ENCODE results near the gene FAM20C.

The FAM20C gene

GRCh38 chr7:297611-298374 lies 105.4 kb downstream of the FAM20C start:
- no peak overlapping the region for H3K4me3 ChIP-seq (ENCODE audit: low read depth in 1 of 2, low read length in 1 of 2)
- no peaks in the 10 kb centered on the region for H3K36me3 ChIP-seq
- no peak for TF ChIP-seq CTCF (IDR thresholded peaks at IDR 0.05)
- H3K27me3 ChIP-seq, result peaks cover 23% of the 10 kb centered on the region
- no peaks in the 10 kb centered on the region for H3K4me1 ChIP-seq (ENCODE audit: control insufficient read depth in 1 of 2, insufficient read depth in 1 of 2, low read depth in 1 of 2, low read length in 1 of 2)
- no peaks in the 10 kb centered on the region for H3K9me3 ChIP-seq
- no peak overlapping the region for H3K27ac ChIP-seq

- H3K27ac ChIP-seq, result no peak overlapping the region
- H3K36me3 ChIP-seq, result no peaks in the 10 kb centered on the region
- H3K4me3 ChIP-seq (ENCODE audit: low read depth in 1 of 2, low read length in 1 of 2), result no peak overlapping the region
- H3K27me3 ChIP-seq, result peaks cover 18% of the 10 kb centered on the region
- no peaks in the 10 kb centered on the region for H3K4me1 ChIP-seq (ENCODE audit: control insufficient read depth in 1 of 2, insufficient read depth in 1 of 2, low read depth in 1 of 2, low read length in 1 of 2)
- H3K9me3 ChIP-seq, result no peaks in the 10 kb centered on the region
- TF ChIP-seq CTCF (IDR thresholded peaks at IDR 0.05), result no peak
These were observed 106.0 kb downstream of the FAM20C start for GRCh38 chr7:298375-298702.

GRCh38 chr7:298743-299142 lies 106.4 kb downstream of the FAM20C start:
- no peak overlapping the region for H3K4me3 ChIP-seq (ENCODE audit: low read depth in 1 of 2, low read length in 1 of 2)
- TF ChIP-seq CTCF (IDR thresholded peaks at IDR 0.05), result no peak
- H3K4me1 ChIP-seq (ENCODE audit: control insufficient read depth in 1 of 2, insufficient read depth in 1 of 2, low read depth in 1 of 2, low read length in 1 of 2), result no peaks in the 10 kb centered on the region
- peaks cover 14% of the 10 kb centered on the region for H3K27me3 ChIP-seq
- H3K9me3 ChIP-seq, result no peaks in the 10 kb centered on the region
- H3K36me3 ChIP-seq, result no peaks in the 10 kb centered on the region
- no peak overlapping the region for H3K27ac ChIP-seq

GRCh38 chr7:299169-299568 lies 106.8 kb downstream of the FAM20C start:
- no peak for TF ChIP-seq CTCF (IDR thresholded peaks at IDR 0.05)
- peaks cover 9% of the 10 kb centered on the region for H3K27me3 ChIP-seq
- H3K9me3 ChIP-seq, result no peaks in the 10 kb centered on the region
- no peaks in the 10 kb centered on the region for H3K4me1 ChIP-seq (ENCODE audit: control insufficient read depth in 1 of 2, insufficient read depth in 1 of 2, low read depth in 1 of 2, low read length in 1 of 2)
- H3K27ac ChIP-seq, result no peak overlapping the region
- no peaks in the 10 kb centered on the region for H3K36me3 ChIP-seq
- H3K4me3 ChIP-seq (ENCODE audit: low read depth in 1 of 2, low read length in 1 of 2), result no peak overlapping the region

- no peak overlapping the region for H3K27ac ChIP-seq
- peaks cover 5% of the 10 kb centered on the region for H3K27me3 ChIP-seq
- no peaks in the 10 kb centered on the region for H3K36me3 ChIP-seq
- no peak overlapping the region for H3K4me3 ChIP-seq (ENCODE audit: low read depth in 1 of 2, low read length in 1 of 2)
- no peaks in the 10 kb centered on the region for H3K9me3 ChIP-seq
- no peak for TF ChIP-seq CTCF (IDR thresholded peaks at IDR 0.05)
- no peaks in the 10 kb centered on the region for H3K4me1 ChIP-seq (ENCODE audit: control insufficient read depth in 1 of 2, insufficient read depth in 1 of 2, low read depth in 1 of 2, low read length in 1 of 2)
These were observed 107.3 kb downstream of the FAM20C start for GRCh38 chr7:299628-300027.
